ENCODE data around the gene VASN. TPM values are rescaled to one million over a fixed set of nuclear protein-coding genes. Genes with fewer than 3 reads are reported as not detected.

The VASN gene
- total and polyA plus RNA-seq, 10 of the 15 experiments (the other 5 are each of a cell fraction or from before 2014, with no cell fraction given): 0.02 to 0.19 (median 0.14) TPM; not detected in 6

DNA sequence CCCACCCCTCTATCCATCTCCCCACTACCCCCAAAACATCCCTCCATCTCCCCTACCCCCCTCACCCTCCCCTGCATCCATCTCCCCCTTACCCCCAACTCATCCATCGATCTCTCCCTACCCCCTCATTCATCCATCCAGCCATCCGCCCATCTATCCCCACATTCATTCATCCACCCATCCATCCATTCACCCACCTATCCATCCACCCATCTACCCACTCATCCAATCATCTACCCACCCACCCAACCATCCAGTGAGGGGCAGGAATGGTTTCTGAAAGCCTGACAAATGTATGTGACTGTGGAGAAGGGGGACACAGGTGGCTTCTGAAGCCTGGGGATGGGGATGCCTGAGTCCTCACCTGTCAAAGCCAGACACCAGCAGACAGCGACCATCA, 11.7 kb upstream of the VASN start:
- ChIA-PET RAD21 (ENCODE audit: unreplicated experiment) (interaction anchor here (1.0 kb wide), 1 partner anchor 189 kb away, joined by 3 read pairs; no protein-coding TSS in a partner anchor), CTCF (interaction anchor here (0.9 to 1.2 kb wide), 3 partner anchors 42 to 225 kb away, joined by 3 to 8 read pairs (median 3); no protein-coding TSS in a partner anchor), POLR2A (interaction anchor here (0.6 kb wide), 1 partner anchor 1472 kb away, joined by 4 read pairs; no protein-coding TSS in a partner anchor), SMC1A (ENCODE audit: uncharacterized antibody, unreplicated experiment) (no interaction called here)
- ATAC-seq (no peak), FAIRE-seq (no peak), DNase-seq (ENCODE audit: low read depth, low spot score) (no peak)
- in situ Hi-C loops (cut with MboI) (loop anchor here (5.0 kb wide), 1 partner anchor 37 kb away; no protein-coding TSS in a partner anchor), intact Hi-C loops (cut with micrococcal nuclease; ENCODE audit: unreplicated experiment) (loop anchor here (1.0 to 10.0 kb wide), 2 partner anchors 42 to 115 kb away; partner anchors contain the start of genes HMOX2 and NMRAL1)
- Histone ChIP-seq H3K27ac (ENCODE audit: control insufficient read depth, insufficient read depth) (no peak overlapping the region), H3K4me3 (no peak overlapping the region), H3K9me3 (replicated peaks; ENCODE audit: control insufficient read depth, insufficient read depth, low read length) (no peaks in the 10 kb centered on the region), H3K36me3 (ENCODE audit: control insufficient read depth in 2 of 2, insufficient read depth in 2 of 2, low read length in 1 of 2) (peaks cover 4 to 31% of the 10 kb centered on the region in 2 experiments; a peak in 3 of 4 replicates), H3K4me1 (ENCODE audit: control insufficient read depth, insufficient read depth, low read length) (no peaks in the 10 kb centered on the region), H3K4me2 (ENCODE audit: control insufficient read depth, insufficient read depth) (no peak overlapping the region), H2AFZ (ENCODE audit: control insufficient read depth, low read depth, low read length) (no peak overlapping the region), H3K9ac (ENCODE audit: control insufficient read depth, insufficient read depth, low read length) (no peak overlapping the region), H4K20me1 (ENCODE audit: control insufficient read depth, insufficient read depth) (no peaks in the 10 kb centered on the region), H3K79me2 (ENCODE audit: control insufficient read depth, insufficient read depth, low read length) (no peaks in the 10 kb centered on the region), H3K27me3 (replicated peaks in 1 of 2; ENCODE audit: control insufficient read depth in 2 of 2, insufficient read depth in 2 of 2, low read length in 1 of 2) (no peaks in the 10 kb centered on the region)
- WGBS (ENCODE audit: insufficient coverage, insufficient replicate concordance, low lambda C conversion rate, missing lambda C conversion rate): 56% methylated on average over 2 of the region's 3 CpGs
- no TSS peak for BruUV-seq (replicated peaks)
- TF ChIP-seq CHD1 (IDR thresholded peaks at IDR 0.05; ENCODE audit: low read depth, low read length) (no peak), TARDBP (IDR thresholded peaks at IDR 0.05; ENCODE audit: borderline replicate concordance) (no peak), TBL1XR1 (IDR thresholded peaks at IDR 0.05; ENCODE audit: low read depth, low read length) (no peak), PAX8 (IDR thresholded peaks at IDR 0.05) (no peak)

DNA sequence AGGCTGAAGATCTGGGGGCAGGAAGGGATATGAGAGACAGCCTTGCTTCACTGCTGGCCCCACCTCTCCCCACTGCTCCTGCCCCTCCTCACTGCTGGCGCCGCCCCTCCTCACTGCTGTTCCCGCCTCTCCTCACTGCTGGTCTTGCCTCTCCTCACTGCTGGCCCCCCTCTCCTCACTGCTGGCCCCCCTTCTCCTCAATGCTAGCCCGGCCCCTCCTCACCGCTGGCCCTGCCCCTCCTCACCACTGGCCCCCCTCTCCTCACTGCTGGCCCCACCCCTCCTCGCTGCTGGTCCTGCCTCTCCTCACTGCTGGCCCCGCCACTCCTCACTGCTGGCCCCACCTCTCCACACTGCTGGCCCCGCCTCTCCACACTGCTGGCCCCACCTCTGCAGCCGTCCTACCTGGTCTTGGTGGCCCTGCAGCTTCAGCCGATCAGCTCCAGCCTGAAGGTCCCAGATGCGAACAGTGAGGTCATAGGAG, 11.1 kb upstream of the VASN start:
- Histone ChIP-seq H3K9me3 (replicated peaks; ENCODE audit: control insufficient read depth, insufficient read depth, low read length) (no peaks in the 10 kb centered on the region), H3K79me2 (ENCODE audit: control insufficient read depth, insufficient read depth, low read length) (no peaks in the 10 kb centered on the region), H3K4me3 (no peak overlapping the region), H3K36me3 (ENCODE audit: control insufficient read depth in 2 of 2, insufficient read depth in 2 of 2, low read length in 1 of 2) (peaks cover 4 to 35% of the 10 kb centered on the region in 2 experiments; a peak in 3 of 4 replicates), H4K20me1 (ENCODE audit: control insufficient read depth, insufficient read depth) (no peaks in the 10 kb centered on the region), H3K27ac (ENCODE audit: control insufficient read depth, insufficient read depth) (no peak overlapping the region), H3K9ac (ENCODE audit: control insufficient read depth, insufficient read depth, low read length) (no peak overlapping the region), H3K4me1 (ENCODE audit: control insufficient read depth, insufficient read depth, low read length) (peaks cover 4% of the 10 kb centered on the region), H3K27me3 (replicated peaks in 1 of 2; ENCODE audit: control insufficient read depth in 2 of 2, insufficient read depth in 2 of 2, low read length in 1 of 2) (no peaks in the 10 kb centered on the region), H3K4me2 (ENCODE audit: control insufficient read depth, insufficient read depth) (no peak overlapping the region), H2AFZ (ENCODE audit: control insufficient read depth, low read depth, low read length) (no peak overlapping the region)
- in situ Hi-C loops (cut with MboI) (loop anchor here (5.0 kb wide), 1 partner anchor 37 kb away; no protein-coding TSS in a partner anchor), intact Hi-C loops (cut with micrococcal nuclease; ENCODE audit: unreplicated experiment) (no loop called here)
- TF ChIP-seq KAT2A (conservative IDR thresholded peaks at IDR 0.05; ENCODE audit: control insufficient read depth, low read depth, low read length): no peak
- ChIA-PET POLR2A (no interaction called here), CTCF (no interaction called here), RAD21 (ENCODE audit: unreplicated experiment) (no interaction called here), SMC1A (ENCODE audit: uncharacterized antibody, unreplicated experiment) (no interaction called here)
- 85% methylated on average over 8 of the region's 11 CpGs for whole genome bisulfite sequencing (ENCODE audit: insufficient coverage, insufficient replicate concordance, low lambda C conversion rate, missing lambda C conversion rate)
- no peak for DNase-seq (ENCODE audit: low read depth, low spot score)
- peak; percentile 41 for ATAC-seq
- no peak for FAIRE-seq
- BruUV-seq (replicated peaks): no TSS peak

All from GM12878 (cell line).